ENCODE results near the gene CACNA1H. TPM values are rescaled to one million over a fixed set of nuclear protein-coding genes. Genes with fewer than 3 reads are reported as not detected.

Gene CACNA1H
- total and polyA plus RNA-seq, 9 of the 15 experiments (the other 6 are each of a cell fraction or from before 2014, with no cell fraction given): 0.10 to 0.18 TPM; not detected in 7

- TF ChIP-seq, protein P1, sequence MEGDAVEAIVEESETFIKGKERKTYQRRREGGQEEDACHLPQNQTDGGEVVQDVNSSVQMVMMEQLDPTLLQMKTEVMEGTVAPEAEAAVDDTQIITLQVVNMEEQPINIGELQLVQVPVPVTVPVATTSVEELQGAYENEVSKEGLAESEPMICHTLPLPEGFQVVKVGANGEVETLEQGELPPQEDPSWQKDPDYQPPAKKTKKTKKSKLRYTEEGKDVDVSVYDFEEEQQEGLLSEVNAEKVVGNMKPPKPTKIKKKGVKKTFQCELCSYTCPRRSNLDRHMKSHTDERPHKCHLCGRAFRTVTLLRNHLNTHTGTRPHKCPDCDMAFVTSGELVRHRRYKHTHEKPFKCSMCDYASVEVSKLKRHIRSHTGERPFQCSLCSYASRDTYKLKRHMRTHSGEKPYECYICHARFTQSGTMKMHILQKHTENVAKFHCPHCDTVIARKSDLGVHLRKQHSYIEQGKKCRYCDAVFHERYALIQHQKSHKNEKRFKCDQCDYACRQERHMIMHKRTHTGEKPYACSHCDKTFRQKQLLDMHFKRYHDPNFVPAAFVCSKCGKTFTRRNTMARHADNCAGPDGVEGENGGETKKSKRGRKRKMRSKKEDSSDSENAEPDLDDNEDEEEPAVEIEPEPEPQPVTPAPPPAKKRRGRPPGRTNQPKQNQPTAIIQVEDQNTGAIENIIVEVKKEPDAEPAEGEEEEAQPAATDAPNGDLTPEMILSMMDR (IDR thresholded peaks at IDR 0.05 in 2 of 3, conservative IDR thresholded peaks at IDR 0.05 in 1 of 3; ENCODE audit: insufficient read depth in 2 of 3, low read depth in 1 of 3, low read length in 3 of 3): peak; percentile 32 to 54 (median 32); a peak in 5 of 6 replicates
- peak; percentile 88 for TF ChIP-seq CREB1 (IDR thresholded peaks at IDR 0.05)
- TF ChIP-seq CREB1 (CRISPR knock-in tag; IDR thresholded peaks at IDR 0.05): peak; percentile 87
- TF ChIP-seq PRDM10 (IDR thresholded peaks at IDR 0.05; ENCODE audit: partially characterized antibody): no peak
- TF ChIP-seq SMARCC2 (IDR thresholded peaks at IDR 0.05; ENCODE audit: low read depth): no peak
- TF ChIP-seq CTBP1 (IDR thresholded peaks at IDR 0.05; ENCODE audit: borderline replicate concordance): peak; percentile 21; the same call in 1 of the 2 replicates
- no peak for TF ChIP-seq BACH1 (tag; IDR thresholded peaks at IDR 0.05)
- peak; percentile 75 for TF ChIP-seq EGR1 (conservative IDR thresholded peaks at IDR 0.05)
- TF ChIP-seq ILF3 (IDR thresholded peaks at IDR 0.05; ENCODE audit: borderline replicate concordance): no peak
- no peak for TF ChIP-seq JUNB (CRISPR knock-in tag; conservative IDR thresholded peaks at IDR 0.05)
- TF ChIP-seq SP2 (IDR thresholded peaks at IDR 0.05; ENCODE audit: extremely low read depth, low read depth, low read length, poor library complexity, severe bottlenecking): no peak
- no peak for TF ChIP-seq SMAD2 (IDR thresholded peaks at IDR 0.05; ENCODE audit: low read depth, low read length)
- TF ChIP-seq NR2C2 (CRISPR knock-in tag; IDR thresholded peaks at IDR 0.05): no peak
- TF ChIP-seq NR2C2 (tag; IDR thresholded peaks at IDR 0.05): no peak
- no peak for TF ChIP-seq CEBPB (tag; IDR thresholded peaks at IDR 0.05)
- no peak for TF ChIP-seq ZBTB5 (IDR thresholded peaks at IDR 0.05)
- no peak for TF ChIP-seq ZBTB1 (CRISPR knock-in tag; IDR thresholded peaks at IDR 0.05; ENCODE audit: borderline replicate concordance, low read depth)
- peak; percentile 45; the same call in 1 of the 2 replicates for TF ChIP-seq CXXC5 (CRISPR knock-in tag; IDR thresholded peaks at IDR 0.05)
- TF ChIP-seq SREBF1 (IDR thresholded peaks at IDR 0.05; ENCODE audit: borderline replicate concordance, low read depth, low read length): no peak
Measured at GRCh38 chr16:1193143-1193824, 40.4 kb downstream of the CACNA1H start (continued).

Data from K562 (cell line).